ENCODE measurements around the gene COMMD4. TPM values are rescaled to one million over a fixed set of nuclear protein-coding genes. Genes with fewer than 3 reads are reported as not detected.

COMMD4 gene
- total and polyA plus RNA-seq, 2 donors from 2014 or later, result 67.6 to 162 TPM

DNA sequence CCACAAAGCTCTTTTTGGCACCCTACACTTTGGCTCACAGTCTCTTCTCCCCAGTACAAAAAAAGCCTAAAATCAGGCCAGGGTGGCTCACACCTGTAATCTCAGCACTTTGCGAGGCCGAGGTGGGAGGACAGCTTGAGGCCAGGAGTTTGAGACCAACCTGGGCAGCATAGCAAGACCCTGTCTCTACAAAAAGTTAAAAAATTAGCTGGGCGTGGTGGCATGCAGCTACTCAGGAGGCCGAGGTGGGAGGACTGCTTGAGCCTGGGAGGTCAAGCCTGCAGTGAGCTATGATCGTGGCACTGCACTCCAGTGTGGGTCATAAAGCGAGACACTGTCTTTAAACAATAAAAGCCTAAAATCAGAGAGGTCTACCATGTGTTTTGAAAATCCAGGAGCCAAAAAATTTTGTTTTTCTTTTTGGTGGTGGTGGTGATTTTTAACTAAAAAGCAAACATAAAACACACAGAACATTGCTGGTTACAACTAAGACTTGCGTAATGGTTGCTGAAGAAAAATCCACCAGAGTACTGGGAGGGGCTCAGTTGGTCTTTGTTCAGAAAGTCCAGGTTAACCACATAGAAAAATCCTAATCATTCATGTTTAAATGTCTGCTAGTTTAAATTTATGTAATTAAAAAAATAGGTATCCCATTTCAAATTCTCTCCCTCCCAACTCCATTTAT is 34.2 kb downstream of the COMMD4 start:
- Histone ChIP-seq H3K9me3 (ENCODE audit: control insufficient read depth in 2 of 3, insufficient read depth in 1 of 3, low read length in 3 of 3) (no peaks in the 10 kb centered on the region), H3K4me1 (ENCODE audit: control insufficient read depth in 2 of 3, insufficient read depth in 2 of 3, low read depth in 1 of 3, low read length in 3 of 3) (peaks cover 4 to 17% (median 15%) of the 10 kb centered on the region in 3 donors), H3K27ac (ENCODE audit: low read depth in 2 of 2, low read length in 2 of 2) (no peak overlapping the region), H3K36me3 (ENCODE audit: control insufficient read depth in 2 of 3, insufficient read depth in 3 of 3, low read length in 3 of 3) (peaks cover 12 to 52% (median 32%) of the 10 kb centered on the region in 3 donors), H3K27me3 (ENCODE audit: control insufficient read depth, insufficient read depth, low read length) (no peaks in the 10 kb centered on the region), H3K9ac (ENCODE audit: low read length in 3 of 3) (no peak overlapping the region), H3K4me3 (ENCODE audit: low read length in 3 of 3) (no peak overlapping the region)
- no peak for DNase-seq
- TF ChIP-seq, protein P1, sequence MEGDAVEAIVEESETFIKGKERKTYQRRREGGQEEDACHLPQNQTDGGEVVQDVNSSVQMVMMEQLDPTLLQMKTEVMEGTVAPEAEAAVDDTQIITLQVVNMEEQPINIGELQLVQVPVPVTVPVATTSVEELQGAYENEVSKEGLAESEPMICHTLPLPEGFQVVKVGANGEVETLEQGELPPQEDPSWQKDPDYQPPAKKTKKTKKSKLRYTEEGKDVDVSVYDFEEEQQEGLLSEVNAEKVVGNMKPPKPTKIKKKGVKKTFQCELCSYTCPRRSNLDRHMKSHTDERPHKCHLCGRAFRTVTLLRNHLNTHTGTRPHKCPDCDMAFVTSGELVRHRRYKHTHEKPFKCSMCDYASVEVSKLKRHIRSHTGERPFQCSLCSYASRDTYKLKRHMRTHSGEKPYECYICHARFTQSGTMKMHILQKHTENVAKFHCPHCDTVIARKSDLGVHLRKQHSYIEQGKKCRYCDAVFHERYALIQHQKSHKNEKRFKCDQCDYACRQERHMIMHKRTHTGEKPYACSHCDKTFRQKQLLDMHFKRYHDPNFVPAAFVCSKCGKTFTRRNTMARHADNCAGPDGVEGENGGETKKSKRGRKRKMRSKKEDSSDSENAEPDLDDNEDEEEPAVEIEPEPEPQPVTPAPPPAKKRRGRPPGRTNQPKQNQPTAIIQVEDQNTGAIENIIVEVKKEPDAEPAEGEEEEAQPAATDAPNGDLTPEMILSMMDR (IDR thresholded peaks at IDR 0.05; ENCODE audit: borderline replicate concordance, extremely low read depth, insufficient read depth), result no peak
- intact Hi-C loops (cut with DNase I), result no loop called here
- FAIRE-seq, result no peak

DNA sequence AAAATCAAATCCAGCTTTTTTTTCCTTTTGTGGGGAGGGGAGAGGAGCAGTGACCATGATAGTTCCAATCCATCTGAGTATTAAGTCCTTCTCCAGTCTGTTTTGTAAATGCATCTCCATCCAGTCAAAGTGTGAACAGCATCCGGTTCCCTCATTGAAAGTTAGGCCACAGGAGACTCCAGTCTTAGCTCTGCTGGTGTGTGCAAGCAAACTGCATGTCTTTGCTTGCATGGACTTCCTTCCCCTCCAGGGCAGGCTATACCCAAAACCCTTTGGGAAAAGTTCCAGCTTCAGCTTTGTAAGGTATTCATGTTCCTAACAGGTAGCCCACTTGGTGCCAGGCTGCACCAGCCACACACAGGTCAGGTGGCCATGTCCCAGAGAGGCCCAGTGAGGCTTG is 35.6 kb downstream of the COMMD4 start:
- intact Hi-C loops (cut with DNase I), result no loop called here
- no peak for FAIRE-seq
- no peak for DNase-seq
- Histone ChIP-seq H3K9me3 (ENCODE audit: control insufficient read depth in 2 of 3, insufficient read depth in 1 of 3, low read length in 3 of 3) (no peaks in the 10 kb centered on the region), H3K36me3 (ENCODE audit: control insufficient read depth in 2 of 3, insufficient read depth in 3 of 3, low read length in 3 of 3) (peaks cover 15 to 53% (median 33%) of the 10 kb centered on the region in 3 donors), H3K27me3 (ENCODE audit: control insufficient read depth, insufficient read depth, low read length) (no peaks in the 10 kb centered on the region), H3K4me1 (ENCODE audit: control insufficient read depth in 2 of 3, insufficient read depth in 2 of 3, low read depth in 1 of 3, low read length in 3 of 3) (peaks cover 4 to 17% (median 15%) of the 10 kb centered on the region in 3 donors), H3K9ac (ENCODE audit: low read length in 3 of 3) (peak overlapping the region in 1 of 3 donors; percentile 23), H3K27ac (ENCODE audit: low read depth in 2 of 2, low read length in 2 of 2) (no peak overlapping the region), H3K4me3 (ENCODE audit: low read length in 3 of 3) (no peak overlapping the region)
- TF ChIP-seq, protein P1 (IDR thresholded peaks at IDR 0.05; ENCODE audit: borderline replicate concordance, extremely low read depth, insufficient read depth), result no peak

DNA sequence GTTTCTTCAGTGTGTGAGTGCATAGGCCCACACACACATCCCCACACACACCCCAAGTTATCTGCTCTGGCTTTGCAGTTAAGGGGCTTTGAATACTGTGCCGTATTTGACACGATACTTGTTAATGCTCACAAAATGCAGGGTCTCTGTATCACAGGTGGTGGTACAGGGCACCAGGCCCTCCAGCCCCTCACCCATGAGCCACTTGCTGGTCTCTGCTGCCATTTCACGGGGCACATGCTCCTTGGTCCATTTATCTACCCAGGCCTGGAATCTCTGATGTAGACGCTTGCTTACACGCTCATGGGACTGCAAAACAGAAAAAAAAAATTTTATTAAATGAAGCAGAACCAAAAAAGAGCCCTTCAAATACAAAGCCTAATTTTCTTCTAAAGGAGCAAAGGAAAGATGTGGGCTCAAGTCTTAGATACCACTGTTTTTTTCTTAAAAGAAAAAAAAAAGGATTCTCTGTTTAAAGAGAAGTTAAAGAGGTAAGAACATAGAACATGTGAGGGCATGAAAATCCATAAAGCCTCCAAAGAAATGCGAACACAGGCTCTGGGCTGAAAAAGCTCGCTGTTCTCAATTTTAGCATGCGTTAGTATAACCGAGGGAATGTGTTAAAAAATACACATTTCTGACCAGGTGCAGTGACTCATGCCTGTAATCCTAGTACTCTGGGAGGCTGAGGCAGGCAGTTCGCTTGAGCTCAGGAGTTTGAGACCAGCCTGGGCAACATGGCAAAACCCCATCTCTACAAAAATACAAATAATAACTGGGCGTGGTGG is 36.2 kb downstream of the COMMD4 start:
- TF ChIP-seq, protein P1 (IDR thresholded peaks at IDR 0.05; ENCODE audit: borderline replicate concordance, extremely low read depth, insufficient read depth), result no peak
- no peak for FAIRE-seq
- peaks cover 13 to 49% (median 32%) of the 10 kb centered on the region in 3 donors for H3K36me3 ChIP-seq (ENCODE audit: control insufficient read depth in 2 of 3, insufficient read depth in 3 of 3, low read length in 3 of 3)

More for the DNA sequence above, 36.2 kb downstream of the COMMD4 start:
- H3K27me3 ChIP-seq (ENCODE audit: control insufficient read depth, insufficient read depth, low read length), result no peaks in the 10 kb centered on the region
- H3K9me3 ChIP-seq (ENCODE audit: control insufficient read depth in 2 of 3, insufficient read depth in 1 of 3, low read length in 3 of 3), result no peaks in the 10 kb centered on the region
- H3K4me3 ChIP-seq (ENCODE audit: low read length in 3 of 3), result no peak overlapping the region
- intact Hi-C loops (cut with DNase I), result no loop called here
- no peak overlapping the region for H3K27ac ChIP-seq (ENCODE audit: low read depth in 2 of 2, low read length in 2 of 2)
- DNase-seq, result no peak
- H3K4me1 ChIP-seq (ENCODE audit: control insufficient read depth in 2 of 3, insufficient read depth in 2 of 3, low read depth in 1 of 3, low read length in 3 of 3), result peaks cover 4 to 17% (median 13%) of the 10 kb centered on the region in 3 donors
- H3K9ac ChIP-seq (ENCODE audit: low read length in 3 of 3), result no peak overlapping the region
